H1 (cell line): ENCODE data around the gene PLA2R1.

Source experiments
- ATF2 ChIP-seq: IDR thresholded peaks from 2 replicates; pipeline ENCODE4 v1.6.1; 2012; ENCODE audit warnings: low read length, inconsistent platforms
- CHD7 ChIP-seq: fragments of 300-600 bp; sonication (generic); IDR thresholded peaks from 2 replicates; pipeline ENCODE4 v1.7.1; 2012; ENCODE audit warnings: low read length, moderate library complexity, mild to moderate bottlenecking, inconsistent platforms; ENCODE audit not compliant: insufficient replicate concordance
- CTCF ChIP-seq, 3 experiments: IDR thresholded peaks; 1 replicate in 2 of 3; 2 replicates in 1 of 3; pipeline versions ENCODE4 v1.5.1 to v1.6.1; 2011; ENCODE audit warnings: low read length in 3 of 3, mild to moderate bottlenecking in 3 of 3, inconsistent platforms in 2 of 3, low read depth in 1 of 3, moderate library complexity in 1 of 3; ENCODE audit not compliant: insufficient read depth in 1 of 3; ENCODE audit errors: control extremely low read depth in 1 of 3
- GTF2F1 ChIP-seq: IDR thresholded peaks from 2 replicates; pipeline ENCODE4 v1.6.1; 2012; ENCODE audit warnings: low read depth, low read length, improper control_type of control experiment, borderline replicate concordance
- HDAC2 ChIP-seq, 2 experiments: fragments of 300-600 bp in 1 of 2; sonication (generic) in 1 of 2; IDR thresholded peaks; 2 replicates each; pipeline ENCODE4 v1.6.1; 2011 to 2012; ENCODE audit warnings: low read depth in 2 of 2, low read length in 2 of 2, mild to moderate bottlenecking in 2 of 2, moderate library complexity in 2 of 2, borderline replicate concordance in 1 of 2, inconsistent platforms in 1 of 2
- KDM5A ChIP-seq: fragments of 200-600 bp; IDR thresholded peaks from 2 replicates; pipeline ENCODE4 v1.7.1; 2012; ENCODE audit warnings: mild to moderate bottlenecking, low read length, inconsistent platforms, mixed read lengths
- MAFK ChIP-seq: IDR thresholded peaks from 2 replicates; pipeline ENCODE4 v1.6.1; 2012; ENCODE audit warnings: low read depth, mild to moderate bottlenecking, improper control_type of control experiment, low read length
- POLR2A ChIP-seq, 2 experiments: IDR thresholded peaks; 1 replicate in 1 of 2; 2 replicates in 1 of 2; pipeline ENCODE4 v1.6.1; 2011; ENCODE audit warnings: low read depth in 2 of 2, low read length in 2 of 2, mild to moderate bottlenecking in 2 of 2; ENCODE audit errors: control extremely low read depth in 1 of 2
- POLR2AphosphoS5 ChIP-seq: IDR thresholded peaks from 2 replicates; pipeline ENCODE4 v1.6.1; 2011; ENCODE audit warnings: low read depth, low read length
- RFX5 ChIP-seq: IDR thresholded peaks from 2 replicates; pipeline ENCODE4 v1.6.1; 2011; ENCODE audit warnings: low read depth, low read length, improper control_type of control experiment, borderline replicate concordance
- SIN3A ChIP-seq, 2 experiments: IDR thresholded peaks in 1 of 2; conservative IDR thresholded peaks in 1 of 2; 2 replicates each; pipeline ENCODE4 v1.6.1; 2011 to 2012; ENCODE audit warnings: low read length in 2 of 2, improper control_type of control experiment in 1 of 2, low read depth in 1 of 2, mild to moderate bottlenecking in 1 of 2
- SRF ChIP-seq: IDR thresholded peaks from 2 replicates; pipeline ENCODE4 v1.6.1; 2011; ENCODE audit warnings: mild to moderate bottlenecking, low read depth, low read length, moderate library complexity
- TEAD4 ChIP-seq: IDR thresholded peaks from 2 replicates; pipeline ENCODE4 v1.6.1; 2012; ENCODE audit warnings: low read depth, low read length, inconsistent platforms, mixed read lengths

GRCh38 chr2:160063879-160064612 lies 1.6 kb upstream of the PLA2R1 start:
- no peak for TF ChIP-seq POLR2A (IDR thresholded peaks at IDR 0.05; ENCODE audit: control extremely low read depth in 1 of 2, low read depth in 2 of 2, low read length in 2 of 2)
- no peak for TF ChIP-seq ATF2
- TF ChIP-seq RFX5, result no peak
- no peak for TF ChIP-seq POLR2AphosphoS5
- no peak for TF ChIP-seq CTCF (IDR thresholded peaks at IDR 0.05; ENCODE audit: control extremely low read depth in 1 of 3, insufficient read depth in 1 of 3, low read depth in 1 of 3, low read length in 3 of 3)
- no peak for TF ChIP-seq SRF
- no peak for TF ChIP-seq SIN3A (conservative IDR thresholded peaks at IDR 0.05 in 1 of 2, IDR thresholded peaks at IDR 0.05 in 1 of 2; ENCODE audit: low read depth in 1 of 2, low read length in 2 of 2)
- no peak for TF ChIP-seq MAFK
- TF ChIP-seq CHD7, result no peak
- TF ChIP-seq HDAC2 (IDR thresholded peaks at IDR 0.05; ENCODE audit: borderline replicate concordance in 1 of 2, low read depth in 2 of 2, low read length in 2 of 2), result no peak
- no peak for TF ChIP-seq TEAD4
- no peak for TF ChIP-seq KDM5A
- no peak for TF ChIP-seq GTF2F1
